ENCODE results near the gene S100A9. TPM values are rescaled to one million over a fixed set of nuclear protein-coding genes. Genes with fewer than 3 reads are reported as not detected.
A peak's percentile ranks its signal among the peaks of the same experiment; 100 is the strongest.

Gene S100A9
- polyA plus RNA-seq, 1 donor, result 40.3 TPM

DNA sequence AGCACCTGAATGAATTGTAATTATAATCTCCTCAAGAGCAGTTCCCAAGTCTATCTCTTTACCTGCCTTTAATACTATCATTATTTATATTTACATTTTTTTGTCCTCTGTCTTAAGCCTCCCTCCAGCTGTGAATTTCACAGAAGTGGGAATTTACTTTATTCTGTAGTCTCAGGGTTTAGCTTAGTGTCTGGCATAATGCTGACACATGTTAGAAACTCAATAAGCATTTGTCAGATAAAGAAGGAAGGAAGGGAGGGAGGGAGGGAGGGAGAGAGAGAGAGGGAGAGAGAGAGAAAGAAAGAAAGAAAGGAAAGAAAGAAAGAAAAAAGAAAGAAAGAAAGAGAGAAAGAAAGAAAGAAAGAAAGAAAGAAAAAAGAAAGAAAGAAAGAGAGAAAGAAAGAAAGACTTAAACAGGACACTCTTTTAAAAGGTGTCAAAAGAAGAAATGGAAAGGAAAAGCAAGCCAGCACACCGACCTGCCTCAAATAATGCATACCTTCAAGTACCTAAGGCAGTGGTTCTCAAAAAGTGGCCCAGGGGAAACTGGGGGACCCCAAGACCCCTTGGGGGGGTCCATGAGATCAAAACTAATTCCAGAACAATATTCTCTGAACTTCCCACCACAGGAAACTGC is 7.2 kb upstream of the S100A9 start:
- H3K27me3 ChIP-seq (ENCODE audit: control insufficient read depth, insufficient read depth, low read length), result peaks cover 5% of the 10 kb centered on the region
- H3K27ac ChIP-seq (ENCODE audit: low read length), result no peak overlapping the region
- peaks cover under 1% of the 10 kb centered on the region for H3K9me3 ChIP-seq (ENCODE audit: control insufficient read depth, low read depth, low read length)
- H3K4me3 ChIP-seq (ENCODE audit: low read length), result no peak overlapping the region
- H3K4me1 ChIP-seq (ENCODE audit: control insufficient read depth, insufficient read depth, low read length), result peaks cover 13% of the 10 kb centered on the region
- no peak for DNase-seq
- no peaks in the 10 kb centered on the region for H3K36me3 ChIP-seq (ENCODE audit: control insufficient read depth, insufficient read depth, low read length)
- WGBS (ENCODE audit: insufficient coverage, low lambda C conversion rate), result no CpG with 5 or more reads among the region's 1 CpG

DNA sequence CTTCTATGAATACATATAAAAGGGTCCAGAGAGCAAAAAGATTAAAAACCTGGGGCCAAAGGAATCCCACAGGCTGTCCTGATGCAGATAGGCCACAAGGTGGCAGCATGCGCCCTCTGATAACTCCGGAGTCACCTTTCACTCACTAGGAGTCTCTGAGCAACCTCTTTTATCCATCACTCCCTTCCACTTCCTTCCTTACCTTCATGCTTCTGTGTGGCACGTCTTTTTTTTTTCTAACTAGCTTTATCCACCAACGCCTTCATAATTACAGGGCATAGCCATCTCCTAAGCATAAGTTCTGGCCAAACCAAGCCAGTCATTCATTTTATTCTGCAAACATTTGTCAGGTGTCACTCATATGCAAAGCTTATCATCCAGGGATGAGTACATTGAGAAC is 5.1 kb upstream of the S100A9 start:
- peak; percentile 53 to 56 for DNase-seq
- H3K27ac ChIP-seq (ENCODE audit: low read length), result no peak overlapping the region
- H3K4me1 ChIP-seq (ENCODE audit: control insufficient read depth, insufficient read depth, low read length), result peaks cover 20% of the 10 kb centered on the region
- no peaks in the 10 kb centered on the region for H3K36me3 ChIP-seq (ENCODE audit: control insufficient read depth, insufficient read depth, low read length)
- H3K4me3 ChIP-seq (ENCODE audit: low read length), result no peak overlapping the region
- peaks cover 3% of the 10 kb centered on the region for H3K9me3 ChIP-seq (ENCODE audit: control insufficient read depth, low read depth, low read length)
- H3K27me3 ChIP-seq (ENCODE audit: control insufficient read depth, insufficient read depth, low read length), result peaks cover 5% of the 10 kb centered on the region
- 0% methylated on average over 2 of the region's 4 CpGs for WGBS (ENCODE audit: insufficient coverage, low lambda C conversion rate)

DNA sequence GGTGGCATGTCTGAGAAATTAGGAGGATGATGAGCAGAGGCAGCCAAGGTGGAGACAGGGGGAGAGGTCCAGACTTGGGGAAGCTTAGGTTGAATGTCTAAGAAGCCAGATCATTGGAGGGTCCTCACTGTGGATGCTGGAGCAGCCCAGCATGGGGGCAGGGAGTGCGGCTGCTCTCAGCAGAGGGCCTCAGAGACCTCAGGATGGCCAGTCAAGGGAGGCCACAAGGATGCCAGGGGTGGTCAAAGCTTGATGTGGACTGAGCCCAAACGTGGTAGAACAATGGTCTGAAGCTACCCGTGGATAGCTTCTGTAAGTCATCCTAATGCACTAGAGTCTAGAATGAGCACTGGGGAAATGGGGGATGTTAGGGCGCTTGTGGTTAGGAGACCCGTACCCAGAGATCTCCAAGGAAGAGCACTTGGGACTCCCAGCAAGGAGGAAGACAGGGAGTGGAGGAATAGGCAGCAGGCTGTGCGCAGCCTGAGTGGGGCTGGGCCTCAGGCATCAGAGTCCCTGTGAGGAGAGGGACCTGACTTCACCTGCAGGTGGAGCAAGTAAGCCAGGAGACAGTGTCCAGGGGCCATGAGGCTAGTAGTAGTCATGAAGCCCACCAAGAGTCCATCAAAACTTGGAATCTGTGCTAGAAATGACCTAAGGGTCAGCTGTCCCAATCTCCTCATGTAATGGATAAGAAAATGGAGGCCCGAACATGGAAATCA is 4.3 kb upstream of the S100A9 start:
- DNase-seq, result no peak
- WGBS (ENCODE audit: insufficient coverage, low lambda C conversion rate), result 80% methylated on average over 1 of the region's 7 CpGs

DNA sequence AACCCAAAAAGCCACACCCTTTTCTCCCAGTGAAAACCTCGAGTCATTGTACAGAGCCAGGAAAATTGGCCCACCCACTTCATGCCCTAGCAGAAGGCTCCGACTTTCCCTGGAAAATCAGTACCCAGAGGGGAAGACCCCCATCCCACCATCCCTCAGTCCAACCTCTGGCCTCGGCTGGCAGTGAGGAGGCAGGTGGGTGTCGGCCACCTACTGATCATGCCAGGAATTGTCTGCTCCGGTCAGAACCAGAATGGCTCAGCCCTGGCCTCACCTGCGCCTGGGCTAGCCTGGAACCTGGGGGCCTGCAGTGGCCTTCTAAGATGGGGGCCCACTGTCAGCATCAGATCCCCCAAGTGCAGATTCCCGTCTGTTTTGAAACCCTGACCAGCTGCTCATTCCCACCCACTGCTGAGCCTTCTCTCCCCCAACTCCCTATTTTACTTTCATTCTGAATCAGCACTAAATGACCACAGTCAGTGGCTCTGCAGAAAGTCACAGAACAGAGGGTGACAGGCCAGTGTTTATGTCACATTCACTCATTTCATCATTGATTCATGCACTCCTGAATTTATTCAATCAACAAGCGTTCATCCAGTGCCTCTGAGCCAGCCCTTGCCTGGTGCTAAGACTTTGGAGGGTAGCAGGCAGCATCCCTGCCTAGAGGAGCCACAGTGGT is 3.0 kb upstream of the S100A9 start:
- WGBS (ENCODE audit: insufficient coverage, low lambda C conversion rate), result no CpG with 5 or more reads among the region's 8 CpGs
- no peak overlapping the region for H3K27ac ChIP-seq (ENCODE audit: low read length)

More for the DNA sequence above, 4.3 kb upstream of the S100A9 start:
- peaks cover 3% of the 10 kb centered on the region for H3K9me3 ChIP-seq (ENCODE audit: control insufficient read depth, low read depth, low read length)
- peaks cover 20% of the 10 kb centered on the region for H3K4me1 ChIP-seq (ENCODE audit: control insufficient read depth, insufficient read depth, low read length)
- no peak overlapping the region for H3K4me3 ChIP-seq (ENCODE audit: low read length)
- no peak overlapping the region for H3K27ac ChIP-seq (ENCODE audit: low read length)
- peaks cover 5% of the 10 kb centered on the region for H3K27me3 ChIP-seq (ENCODE audit: control insufficient read depth, insufficient read depth, low read length)
- H3K36me3 ChIP-seq (ENCODE audit: control insufficient read depth, insufficient read depth, low read length), result no peaks in the 10 kb centered on the region

DNA sequence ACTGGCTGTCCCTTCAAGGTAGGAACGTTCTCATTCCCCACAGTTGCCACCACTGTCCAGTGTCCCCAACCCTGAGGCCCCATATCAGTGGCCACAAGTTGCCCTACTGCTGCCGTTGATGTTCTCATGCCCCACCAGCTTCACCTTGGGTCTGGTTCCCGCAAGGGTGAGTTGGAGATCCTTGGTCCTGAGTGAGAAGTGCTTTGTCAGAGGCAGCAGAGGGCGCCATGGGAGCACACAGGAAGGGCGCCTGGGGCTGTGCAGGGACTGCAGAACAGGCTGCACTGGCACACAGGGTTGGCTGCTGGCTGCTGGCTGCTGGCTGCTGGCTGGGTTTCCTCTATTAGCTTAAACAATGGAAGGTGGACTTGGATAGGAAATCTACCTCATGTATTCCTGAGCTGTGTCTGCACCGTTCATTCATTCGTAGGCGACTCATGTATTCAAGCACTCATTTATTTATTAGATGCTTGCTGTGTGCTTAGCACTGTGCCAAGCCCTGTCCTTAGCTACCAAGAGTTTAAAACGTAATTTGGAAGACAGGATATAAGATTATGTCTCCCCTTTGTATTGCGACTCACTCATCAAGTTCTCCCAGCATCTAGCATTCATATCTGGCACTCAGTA is 2.1 kb upstream of the S100A9 start:
- H3K4me3 ChIP-seq (ENCODE audit: low read length), result no peak overlapping the region
- 80% methylated on average over 1 of the region's 10 CpGs for WGBS (ENCODE audit: insufficient coverage, low lambda C conversion rate)
- no peak overlapping the region for H3K27ac ChIP-seq (ENCODE audit: low read length)
- no peaks in the 10 kb centered on the region for H3K36me3 ChIP-seq (ENCODE audit: control insufficient read depth, insufficient read depth, low read length)
- DNase-seq, result peak; percentile 51 to 58
- H3K27me3 ChIP-seq (ENCODE audit: control insufficient read depth, insufficient read depth, low read length), result peaks cover 3% of the 10 kb centered on the region
- H3K4me1 ChIP-seq (ENCODE audit: control insufficient read depth, insufficient read depth, low read length), result peaks cover 23% of the 10 kb centered on the region
- peaks cover 3% of the 10 kb centered on the region for H3K9me3 ChIP-seq (ENCODE audit: control insufficient read depth, low read depth, low read length)

More for the DNA sequence above, 3.0 kb upstream of the S100A9 start:
- Histone ChIP-seq H3K4me3 (ENCODE audit: low read length) (no peak overlapping the region), H3K4me1 (ENCODE audit: control insufficient read depth, insufficient read depth, low read length) (peaks cover 14% of the 10 kb centered on the region), H3K27me3 (ENCODE audit: control insufficient read depth, insufficient read depth, low read length) (peaks cover 5% of the 10 kb centered on the region), H3K9me3 (ENCODE audit: control insufficient read depth, low read depth, low read length) (peaks cover 3% of the 10 kb centered on the region), H3K36me3 (ENCODE audit: control insufficient read depth, insufficient read depth, low read length) (no peaks in the 10 kb centered on the region)
- no peak for DNase-seq

GRCh38 chr1:153356392-153357075 is 1.1 kb upstream of the S100A9 start:
- Histone ChIP-seq H3K27ac (ENCODE audit: low read length) (no peak overlapping the region), H3K36me3 (ENCODE audit: control insufficient read depth, insufficient read depth, low read length) (no peaks in the 10 kb centered on the region)

GRCh38 chr1:153357076-153357852 is 390 bp upstream of the S100A9 start:
- Histone ChIP-seq H3K9me3 (ENCODE audit: control insufficient read depth, low read depth, low read length) (peaks cover 3% of the 10 kb centered on the region), H3K4me3 (ENCODE audit: low read length) (no peak overlapping the region), H3K4me1 (ENCODE audit: control insufficient read depth, insufficient read depth, low read length) (peaks cover 32% of the 10 kb centered on the region), H3K27me3 (ENCODE audit: control insufficient read depth, insufficient read depth, low read length) (no peaks in the 10 kb centered on the region), H3K36me3 (ENCODE audit: control insufficient read depth, insufficient read depth, low read length) (no peaks in the 10 kb centered on the region), H3K27ac (ENCODE audit: low read length) (peak overlapping the region; percentile 44)
- DNase-seq, result peak; percentile 74 to 85
- no CpG with 5 or more reads among the region's 10 CpGs for WGBS (ENCODE audit: insufficient coverage, low lambda C conversion rate)

More at GRCh38 chr1:153356392-153357075, 1.1 kb upstream of the S100A9 start:
- Histone ChIP-seq H3K27me3 (ENCODE audit: control insufficient read depth, insufficient read depth, low read length) (no peaks in the 10 kb centered on the region), H3K4me1 (ENCODE audit: control insufficient read depth, insufficient read depth, low read length) (peaks cover 29% of the 10 kb centered on the region), H3K4me3 (ENCODE audit: low read length) (no peak overlapping the region), H3K9me3 (ENCODE audit: control insufficient read depth, low read depth, low read length) (peaks cover 3% of the 10 kb centered on the region)
- WGBS (ENCODE audit: insufficient coverage, low lambda C conversion rate), result no CpG with 5 or more reads among the region's 8 CpGs
- DNase-seq, result no peak

DNA sequence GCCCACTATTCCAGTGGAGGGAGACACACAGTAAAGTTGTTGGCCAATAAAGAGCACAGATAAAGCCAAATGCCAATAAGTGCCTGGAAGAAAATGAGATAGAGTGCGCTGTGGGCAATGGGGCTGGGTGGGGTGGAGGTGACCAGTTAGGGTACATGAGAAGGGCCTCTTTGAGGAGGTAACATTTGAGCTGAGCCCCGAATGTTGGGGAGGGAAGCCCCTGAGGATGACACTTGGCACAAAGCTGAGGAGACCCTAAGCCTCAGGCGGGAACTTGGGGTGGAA is 979 bp downstream of the S100A9 start:
- DNase-seq, result no peak
- Histone ChIP-seq H3K27ac (ENCODE audit: low read length) (no peak overlapping the region), H3K9me3 (ENCODE audit: control insufficient read depth, low read depth, low read length) (peaks cover 3% of the 10 kb centered on the region), H3K4me1 (ENCODE audit: control insufficient read depth, insufficient read depth, low read length) (peaks cover 46% of the 10 kb centered on the region), H3K4me3 (ENCODE audit: low read length) (no peak overlapping the region), H3K36me3 (ENCODE audit: control insufficient read depth, insufficient read depth, low read length) (no peaks in the 10 kb centered on the region), H3K27me3 (ENCODE audit: control insufficient read depth, insufficient read depth, low read length) (no peaks in the 10 kb centered on the region)
- no CpG with 5 or more reads among the region's 3 CpGs for WGBS (ENCODE audit: insufficient coverage, low lambda C conversion rate)

- no peaks in the 10 kb centered on the region for H3K27me3 ChIP-seq (ENCODE audit: control insufficient read depth, insufficient read depth, low read length)
- H3K4me3 ChIP-seq (ENCODE audit: low read length), result no peak overlapping the region
- DNase-seq, result no peak
- H3K36me3 ChIP-seq (ENCODE audit: control insufficient read depth, insufficient read depth, low read length), result no peaks in the 10 kb centered on the region
- no peak overlapping the region for H3K27ac ChIP-seq (ENCODE audit: low read length)
- no CpG with 5 or more reads among the region's 6 CpGs for WGBS (ENCODE audit: insufficient coverage, low lambda C conversion rate)
- H3K9me3 ChIP-seq (ENCODE audit: control insufficient read depth, low read depth, low read length), result peaks cover 3% of the 10 kb centered on the region
- peaks cover 52% of the 10 kb centered on the region for H3K4me1 ChIP-seq (ENCODE audit: control insufficient read depth, insufficient read depth, low read length)
These were observed 1.6 kb downstream of the S100A9 start for GRCh38 chr1:153359241-153359640.
